Adrenal gland (tissue), 12 donors: ENCODE data around the gene TSSK2. TPM values are rescaled to one million over a fixed set of nuclear protein-coding genes. Genes with fewer than 3 reads are reported as not detected.

ENCODE experiments used
- DNase-seq, 7 donors: peaks; one replicate each; pipeline ENCODE4 v3.0.0-alpha.2; 2019 to 2020
- H3K27ac ChIP-seq, 5 donors: fragments of 200-600 bp; sonication (generic) in 4 of 5; 1 replicate in 3 of 5; 2 replicates in 2 of 5; pipeline versions ENCODE4 v1.5.1 to v1.8.0; 2016 to 2020; ENCODE audit warnings: mild to moderate bottlenecking in 1 of 5
- H3K27me3 ChIP-seq: fragments of 200-600 bp; 2 replicates; pipeline ENCODE4 v1.8.0; 2021
- H3K36me3 ChIP-seq, 2 donors: fragments of 200-600 bp; replicated peaks in 1 of 2; 1 replicate in 1 of 2; 2 replicates in 1 of 2; pipeline versions ENCODE4 v1.5.1 to v1.8.0; 2018 to 2022
- H3K4me1 ChIP-seq, 2 donors: fragments of 200-600 bp; replicated peaks in 1 of 2; 1 replicate in 1 of 2; 2 replicates in 1 of 2; pipeline versions ENCODE4 v1.5.1 to v1.8.0; 2018 to 2021
- H3K4me3 ChIP-seq, 4 donors: fragments of 200-600 bp; sonication (generic) in 3 of 4; one replicate each; pipeline ENCODE4 v1.5.1; 2016 to 2018
- H3K9me3 ChIP-seq, 3 donors: fragments of 200-600 bp; sonication (generic) in 1 of 3; replicated peaks in 1 of 3; 1 replicate in 2 of 3; 2 replicates in 1 of 3; pipeline versions ENCODE4 v1.5.1 to v1.8.0; 2016 to 2021
- POLR2A ChIP-seq, 2 donors: fragments of 450-650 bp; IDR thresholded peaks; one replicate each; pipeline ENCODE4 v1.6.1; 2017; ENCODE audit warnings: antibody characterized with exemption in 2 of 2, mild to moderate bottlenecking in 2 of 2, moderate library complexity in 1 of 2
- whole genome bisulfite sequencing, 4 donors: extraction: QIAGEN DNeasy Blood & Tissue Kit in 2 of 4; methylation state at CpG; one replicate each; pipeline versions ENCODE4 v1.1.5 to v1.1.7; 2013 to 2017; 5-methylcytosine and 5-hydroxymethylcytosine counted together
- intact Hi-C, 2 donors: fragments of 100-400 bp; cut with DNase I; formaldehyde crosslinking; loops; one replicate each; pipeline versions ENCODE4 v1.14.1 to v1.15.0; 2022 to 2023
- polyA plus RNA-seq, 3 donors: library from polyadenylated mRNA; stranded (reverse); fragments of 200-250 nt in 2 of 3; fragments of 350-450 nt in 1 of 3; fragmentation: Illumina TruSeq in 1 of 3; extraction: RNeasy Lipid Tissue Mini Kit (QIAGEN cat#74804) in 1 of 3; gene quantifications; one replicate each; pipeline ENCODE4 v1.2.3, GENCODE V29; 2013 to 2014
- total RNA-seq, 9 donors: library from RNA; depleted of rRNA in 4 of 9; stranded (reverse); fragments of >200 nt in 4 of 9; fragments of 120-200 nt in 1 of 9; fragmentation: NEBNext Ultra II Directional in 1 of 9; extraction: Animal tissue kit (Norgen Biotek cat#: 25700) in 1 of 9; gene quantifications; one replicate each; pipeline versions ENCODE4 v1.1.0 to v1.2.4, GENCODE V29; 2013 to 2023
- TF ChIP-seq, protein P1 (sequence below), 6 experiments: fragments of 450-650 bp in 4 of 6; fragments of 200-600 bp in 2 of 6; sonication (generic) in 1 of 6; IDR thresholded peaks; 1 replicate in 5 of 6; 2 replicates in 1 of 6; pipeline versions ENCODE4 v1.5.1 to v1.8.0; 2016 to 2021; ENCODE audit warnings: antibody characterized with exemption in 6 of 6, mild to moderate bottlenecking in 2 of 6, moderate library complexity in 1 of 6
- donor health status: healthy with polysubstance abuse.
- donor health status: Bipolar disorder and iron deficiency.
- donor health status: DM: yes; HTN: yes; CAD: no.
- donor health status: DM: no; HTN: no; CAD: no.
- donor health status: DM: no; HTN: no; CAD: no.
- donor health status: DM: yes; HTN: yes; CAD: no.

TSSK2 gene
- total and polyA plus RNA-seq, 12 donors, result 0.06 to 0.32 TPM; not detected in 10

DNA sequence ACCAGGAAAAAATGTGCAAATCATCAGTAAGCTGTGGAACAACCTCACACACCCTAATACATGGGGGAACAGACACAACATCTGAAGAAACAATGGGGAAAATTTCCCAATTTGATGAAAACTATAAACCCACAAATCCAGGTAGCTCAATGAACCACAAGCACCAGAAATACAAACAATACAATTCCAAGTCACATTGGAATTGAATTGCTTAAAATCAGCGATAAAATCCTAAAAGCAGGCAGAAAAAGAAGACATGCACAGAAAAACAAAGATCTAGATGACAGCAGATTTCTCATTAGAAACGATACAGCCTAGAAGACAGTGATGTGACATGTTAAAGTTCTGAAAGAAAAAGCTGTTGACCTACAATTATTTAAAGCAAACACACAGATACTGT lies 40.9 kb upstream of the TSSK2 start:
- intact Hi-C loops, result no loop called here
- no peak for DNase-seq
- Histone ChIP-seq H3K4me1 (peaks cover 15 to 16% of the 10 kb centered on the region in 2 donors), H3K27ac (no peak overlapping the region), H3K9me3 (no peaks in the 10 kb centered on the region), H3K36me3 (no peaks in the 10 kb centered on the region), H3K27me3 (no peaks in the 10 kb centered on the region), H3K4me3 (no peak overlapping the region)
- WGBS, 4 donors, result 86 to 96% (median 91%) methylated on average over 2 of the region's 2 CpGs
- no peak for TF ChIP-seq POLR2A (IDR thresholded peaks at IDR 0.05)

DNA sequence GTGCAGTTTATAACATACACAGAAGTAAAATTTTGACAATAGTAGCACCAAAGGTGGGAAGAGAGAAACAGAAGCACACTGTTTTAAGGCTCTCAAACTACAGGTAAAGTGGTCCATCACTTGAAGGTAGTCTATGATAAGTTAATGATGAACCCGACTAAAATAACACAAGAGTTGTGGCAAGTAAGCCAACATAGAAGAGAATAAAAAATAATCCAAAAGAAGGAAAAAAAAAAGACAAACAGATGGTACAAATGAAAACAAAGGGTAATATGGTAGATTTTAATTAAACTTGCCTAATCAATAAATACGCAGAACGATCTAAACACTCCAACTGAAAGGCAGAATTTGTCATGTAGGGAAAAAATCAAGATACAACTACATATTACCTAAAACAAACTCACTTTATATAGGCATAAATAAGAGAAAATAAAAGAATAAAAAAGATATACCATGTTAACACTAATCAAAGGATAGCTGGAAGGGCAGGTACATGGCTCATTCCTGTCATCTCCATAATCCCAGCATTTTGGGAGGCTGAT lies 40.5 kb upstream of the TSSK2 start:
- H3K4me3 ChIP-seq, result no peak overlapping the region
- DNase-seq, result no peak
- intact Hi-C loops, result no loop called here
- peaks cover 10 to 11% of the 10 kb centered on the region in 2 donors for H3K4me1 ChIP-seq
- WGBS, 4 donors, result 61 to 96% (median 72%) methylated on average over 3 of the region's 3 CpGs
- no peak for TF ChIP-seq POLR2A (IDR thresholded peaks at IDR 0.05)
- H3K27me3 ChIP-seq, result no peaks in the 10 kb centered on the region
- no peaks in the 10 kb centered on the region for H3K9me3 ChIP-seq
- H3K27ac ChIP-seq, result no peak overlapping the region
- no peaks in the 10 kb centered on the region for H3K36me3 ChIP-seq

DNA sequence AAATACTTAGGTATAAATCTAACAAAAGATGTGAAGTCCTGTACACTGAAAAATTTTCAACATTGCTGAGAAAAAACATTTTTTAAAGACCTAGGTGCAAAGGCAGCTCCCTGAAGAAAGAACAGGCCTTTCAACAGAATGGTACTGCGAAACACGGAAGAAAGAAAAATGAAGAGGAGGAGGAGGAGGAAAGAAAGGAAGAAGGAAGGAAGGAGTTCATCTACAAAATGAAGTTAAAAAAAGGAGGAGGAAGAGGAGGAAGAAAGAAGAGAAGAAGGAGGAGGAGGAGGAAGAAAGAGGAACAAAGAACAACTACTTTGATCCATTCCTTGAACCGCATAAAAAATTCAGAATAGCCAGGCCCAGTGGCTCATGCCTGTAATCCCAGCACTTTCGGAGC lies 38.4 kb upstream of the TSSK2 start:
- H3K27me3 ChIP-seq, result no peaks in the 10 kb centered on the region
- no peaks in the 10 kb centered on the region for H3K9me3 ChIP-seq
- H3K36me3 ChIP-seq, result no peaks in the 10 kb centered on the region
- intact Hi-C loops, result no loop called here
- no peak overlapping the region for H3K4me3 ChIP-seq
- 88 to 91% (median 89%) methylated on average over 4 of the region's 4 CpGs for WGBS, 4 donors
- peaks cover 0 to 5% of the 10 kb centered on the region in 2 donors for H3K4me1 ChIP-seq
- DNase-seq, result no peak
- no peak overlapping the region for H3K27ac ChIP-seq
- TF ChIP-seq, protein P1, sequence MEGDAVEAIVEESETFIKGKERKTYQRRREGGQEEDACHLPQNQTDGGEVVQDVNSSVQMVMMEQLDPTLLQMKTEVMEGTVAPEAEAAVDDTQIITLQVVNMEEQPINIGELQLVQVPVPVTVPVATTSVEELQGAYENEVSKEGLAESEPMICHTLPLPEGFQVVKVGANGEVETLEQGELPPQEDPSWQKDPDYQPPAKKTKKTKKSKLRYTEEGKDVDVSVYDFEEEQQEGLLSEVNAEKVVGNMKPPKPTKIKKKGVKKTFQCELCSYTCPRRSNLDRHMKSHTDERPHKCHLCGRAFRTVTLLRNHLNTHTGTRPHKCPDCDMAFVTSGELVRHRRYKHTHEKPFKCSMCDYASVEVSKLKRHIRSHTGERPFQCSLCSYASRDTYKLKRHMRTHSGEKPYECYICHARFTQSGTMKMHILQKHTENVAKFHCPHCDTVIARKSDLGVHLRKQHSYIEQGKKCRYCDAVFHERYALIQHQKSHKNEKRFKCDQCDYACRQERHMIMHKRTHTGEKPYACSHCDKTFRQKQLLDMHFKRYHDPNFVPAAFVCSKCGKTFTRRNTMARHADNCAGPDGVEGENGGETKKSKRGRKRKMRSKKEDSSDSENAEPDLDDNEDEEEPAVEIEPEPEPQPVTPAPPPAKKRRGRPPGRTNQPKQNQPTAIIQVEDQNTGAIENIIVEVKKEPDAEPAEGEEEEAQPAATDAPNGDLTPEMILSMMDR (IDR thresholded peaks at IDR 0.05), result no peak
- no peak for TF ChIP-seq POLR2A (IDR thresholded peaks at IDR 0.05)

DNA sequence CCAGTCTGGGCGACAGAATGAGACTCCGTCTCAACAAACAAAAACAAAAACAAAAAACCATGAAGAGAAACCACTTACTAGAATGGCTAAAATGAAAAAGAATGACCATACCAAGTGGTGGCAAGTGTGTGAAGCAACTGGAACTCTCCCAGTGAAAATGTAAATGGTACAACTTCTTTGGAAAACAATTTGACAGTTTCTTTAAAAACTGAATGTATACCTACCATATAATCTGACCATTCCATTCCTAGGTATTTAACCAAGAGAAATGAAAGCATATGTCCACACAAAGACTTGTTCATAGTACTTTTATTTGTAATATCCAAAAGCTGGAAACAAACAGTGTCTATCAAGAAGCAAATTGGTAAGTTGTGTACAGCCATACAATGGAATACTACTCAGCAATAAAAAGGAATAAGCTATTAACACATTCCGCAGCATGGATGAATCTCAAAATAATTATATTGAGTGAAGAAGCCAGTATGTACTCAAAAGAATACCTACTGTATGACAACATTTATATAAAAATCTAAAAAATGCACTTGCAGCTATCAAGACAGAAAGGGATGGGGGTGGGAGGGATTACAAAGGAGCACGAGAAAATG lies 36.6 kb upstream of the TSSK2 start:
- intact Hi-C loops, result no loop called here
- Histone ChIP-seq H3K27ac (no peak overlapping the region), H3K27me3 (no peaks in the 10 kb centered on the region), H3K9me3 (no peaks in the 10 kb centered on the region), H3K4me1 (peaks cover 0 to 6% of the 10 kb centered on the region in 2 donors), H3K36me3 (peaks cover 0 to 3% of the 10 kb centered on the region in 2 donors), H3K4me3 (no peak overlapping the region)
- WGBS, 4 donors, result 95 to 99% (median 98%) methylated on average over 4 of the region's 4 CpGs
- DNase-seq, result no peak
- TF ChIP-seq, protein P1 (IDR thresholded peaks at IDR 0.05), result no peak
- TF ChIP-seq POLR2A (IDR thresholded peaks at IDR 0.05), result no peak

DNA sequence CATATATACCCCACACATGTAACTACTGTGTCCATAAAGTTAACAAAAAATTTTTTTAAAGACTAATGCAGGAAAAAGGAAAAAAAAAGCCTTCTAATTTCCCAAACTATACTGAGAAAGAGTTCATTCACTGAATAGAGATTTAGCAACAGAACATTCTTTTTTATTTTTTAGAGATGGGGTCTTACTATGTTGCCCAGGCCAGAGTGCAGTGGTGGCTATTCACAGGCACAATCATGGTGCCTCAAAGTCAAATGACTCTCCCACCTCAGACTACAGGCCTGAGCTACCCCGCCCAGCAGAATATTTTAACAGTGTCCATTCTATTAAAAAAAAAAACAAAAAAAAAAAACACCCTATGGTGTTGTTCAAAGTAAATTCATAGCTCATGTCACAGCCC lies 34.6 kb upstream of the TSSK2 start:
- DNase-seq, result no peak
- no peak for TF ChIP-seq POLR2A (IDR thresholded peaks at IDR 0.05)
- TF ChIP-seq, protein P1 (IDR thresholded peaks at IDR 0.05), result no peak
- intact Hi-C loops, result no loop called here
- Histone ChIP-seq H3K27me3 (no peaks in the 10 kb centered on the region), H3K9me3 (no peaks in the 10 kb centered on the region), H3K27ac (no peak overlapping the region), H3K4me1 (peaks cover 0 to 6% of the 10 kb centered on the region in 2 donors), H3K36me3 (peaks cover 0 to 3% of the 10 kb centered on the region in 2 donors), H3K4me3 (no peak overlapping the region)
- 96 to 100% (median 98%) methylated on average over 1 of the region's 1 CpG for WGBS, 4 donors
